NCI-H187 (cell line): ENCODE results near the gene TSPAN10.

Experiments
- DNase-seq, 2 experiments: peaks; one replicate each; lab custom pipeline; 2025; lab: John Stamatoyannopoulos, UW

Gene TSPAN10

GRCh38 chr17:81635431-81635830 is 1.6 kb upstream of the TSPAN10 start:
- no peak for DNase-seq

- DNase-seq, result no peak
These were observed 957 bp upstream of the TSPAN10 start for GRCh38 chr17:81635973-81636504.

- no peak for DNase-seq
These were observed 1.7 kb downstream of the TSPAN10 start for GRCh38 chr17:81638683-81639082.

DNA sequence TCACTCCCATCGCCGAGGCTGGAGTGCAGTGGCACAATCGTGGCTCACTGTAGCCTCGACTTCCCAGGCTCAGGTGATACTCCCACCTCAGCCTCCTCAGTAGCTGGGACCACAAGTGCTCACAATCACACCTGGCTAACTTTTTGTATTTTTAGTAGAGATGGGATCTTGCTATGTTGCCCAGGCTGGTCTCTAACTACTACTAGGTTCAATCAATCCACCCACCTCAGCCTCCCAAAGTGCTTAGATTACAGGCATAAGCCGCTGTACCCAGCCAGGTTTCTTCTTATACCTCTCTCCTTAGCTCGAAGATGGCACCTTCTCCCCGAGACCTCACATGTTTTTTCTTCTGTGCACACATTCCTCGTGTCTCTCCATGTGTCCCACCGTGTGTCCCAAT is 3.0 kb downstream of the TSPAN10 start:
- no peak for DNase-seq

GRCh38 chr17:81641825-81642489 is 5.0 kb downstream of the TSPAN10 start:
- no peak for DNase-seq

GRCh38 chr17:81644496-81644895 is 7.5 kb downstream of the TSPAN10 start:
- DNase-seq, result no peak

DNA sequence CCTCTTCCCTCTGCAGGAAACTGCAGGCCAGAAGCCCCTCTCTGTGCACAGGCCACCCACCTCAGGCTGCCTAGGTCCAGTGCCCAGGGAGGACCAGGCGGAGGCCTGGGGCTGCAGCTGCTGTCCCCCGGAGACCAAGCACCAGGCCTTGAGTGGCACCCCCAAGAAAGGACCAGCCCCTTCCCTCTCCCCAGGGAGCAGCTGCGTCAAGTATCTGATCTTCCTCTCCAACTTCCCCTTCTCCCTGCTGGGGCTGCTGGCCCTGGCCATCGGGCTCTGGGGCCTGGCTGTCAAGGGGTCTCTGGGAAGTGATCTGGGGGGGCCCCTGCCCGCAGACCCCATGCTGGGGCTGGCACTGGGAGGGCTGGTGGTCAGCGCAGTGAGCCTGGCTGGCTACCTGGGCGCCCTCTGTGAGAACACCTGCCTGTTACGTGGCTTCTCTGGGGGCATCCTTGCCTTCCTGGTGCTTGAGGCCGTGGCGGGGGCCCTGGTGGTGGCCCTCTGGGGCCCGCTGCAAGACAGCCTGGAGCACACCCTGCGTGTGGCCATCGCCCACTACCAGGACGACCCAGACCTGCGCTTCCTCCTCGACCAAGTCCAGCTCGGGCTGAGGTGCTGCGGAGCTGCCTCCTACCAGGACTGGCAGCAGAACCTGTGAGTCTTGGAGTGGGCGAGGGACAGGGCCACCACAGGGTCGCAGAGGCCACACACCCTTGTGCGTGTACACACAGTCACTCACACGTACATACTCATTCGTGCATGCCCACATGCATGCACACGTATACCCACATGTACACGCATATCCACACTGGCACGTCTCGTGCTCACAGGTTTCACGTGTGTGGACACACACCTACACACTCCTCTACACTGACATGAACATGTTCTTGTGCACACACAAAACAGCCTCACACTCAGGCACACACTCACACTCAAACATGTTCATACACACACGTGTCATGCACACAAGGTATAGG is 8.3 kb downstream of the TSPAN10 start:
- no peak for DNase-seq

GRCh38 chr17:81646869-81647600 is 10.0 kb downstream of the TSPAN10 start:
- DNase-seq, result no peak

DNA sequence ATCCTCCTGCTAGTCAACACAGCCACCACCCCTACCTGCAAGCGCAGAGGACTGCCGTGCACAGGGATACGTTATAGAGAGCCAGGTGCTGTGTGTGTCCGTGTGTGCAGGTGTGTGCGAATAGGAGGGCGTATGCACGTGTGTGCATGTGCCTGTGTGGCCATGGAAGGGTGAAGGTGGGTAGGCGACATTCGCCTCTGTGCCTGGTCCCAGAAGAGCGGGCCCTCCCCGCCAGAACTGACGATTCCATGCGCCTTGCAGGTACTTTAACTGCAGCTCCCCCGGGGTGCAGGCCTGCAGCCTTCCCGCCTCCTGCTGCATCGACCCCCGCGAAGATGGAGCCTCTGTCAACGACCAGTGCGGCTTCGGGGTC is 10.6 kb downstream of the TSPAN10 start:
- DNase-seq, result no peak

DNA sequence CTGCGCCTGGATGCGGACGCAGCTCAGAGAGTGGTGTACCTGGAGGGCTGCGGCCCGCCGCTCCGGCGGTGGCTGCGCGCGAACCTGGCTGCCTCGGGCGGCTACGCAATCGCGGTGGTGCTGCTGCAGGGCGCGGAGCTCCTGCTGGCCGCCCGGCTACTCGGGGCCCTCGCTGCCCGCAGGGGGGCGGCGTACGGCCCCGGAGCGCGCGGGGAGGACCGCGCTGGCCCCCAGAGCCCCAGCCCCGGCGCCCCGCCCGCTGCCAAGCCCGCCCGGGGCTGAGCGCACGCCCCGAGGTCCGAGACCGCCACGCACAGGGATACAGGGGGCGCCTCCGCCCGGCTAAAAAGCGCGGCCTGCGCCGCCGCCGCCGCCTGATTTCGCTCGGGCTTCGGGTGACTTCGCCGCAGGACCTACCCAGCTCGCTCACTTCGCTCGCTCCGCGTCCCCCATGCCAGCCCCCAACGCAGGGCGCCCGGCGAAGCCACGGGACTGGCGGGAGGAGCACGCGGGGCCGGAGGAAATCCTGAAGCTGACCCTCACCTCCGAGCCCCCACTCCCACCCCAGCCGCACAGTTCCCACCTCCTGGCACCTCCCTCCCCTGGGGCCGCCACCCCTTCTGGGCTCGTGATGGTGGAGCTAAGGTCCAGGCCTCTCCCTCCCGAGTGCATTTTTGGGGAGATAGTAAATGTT is 11.2 kb downstream of the TSPAN10 start:
- DNase-seq, result no peak

DNA sequence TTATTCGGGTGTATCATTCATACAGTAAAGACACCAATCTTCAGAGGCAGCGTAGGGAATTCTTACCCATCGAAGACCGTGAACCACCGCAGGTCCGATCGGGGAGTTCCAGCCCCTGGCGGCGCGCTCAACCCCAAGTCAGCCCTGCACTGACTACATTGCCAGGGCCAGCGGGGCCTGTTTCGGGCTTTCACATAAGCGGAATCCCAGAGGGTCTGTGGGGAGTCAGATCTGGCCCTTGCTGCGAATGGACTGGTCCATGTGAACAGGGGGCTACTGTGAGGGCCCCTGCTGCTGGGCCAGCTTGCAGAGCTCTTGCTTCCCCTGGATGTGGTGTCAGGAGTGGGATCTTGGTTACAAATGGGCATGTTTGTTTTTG is 11.7 kb downstream of the TSPAN10 start:
- DNase-seq, result no peak

DNA sequence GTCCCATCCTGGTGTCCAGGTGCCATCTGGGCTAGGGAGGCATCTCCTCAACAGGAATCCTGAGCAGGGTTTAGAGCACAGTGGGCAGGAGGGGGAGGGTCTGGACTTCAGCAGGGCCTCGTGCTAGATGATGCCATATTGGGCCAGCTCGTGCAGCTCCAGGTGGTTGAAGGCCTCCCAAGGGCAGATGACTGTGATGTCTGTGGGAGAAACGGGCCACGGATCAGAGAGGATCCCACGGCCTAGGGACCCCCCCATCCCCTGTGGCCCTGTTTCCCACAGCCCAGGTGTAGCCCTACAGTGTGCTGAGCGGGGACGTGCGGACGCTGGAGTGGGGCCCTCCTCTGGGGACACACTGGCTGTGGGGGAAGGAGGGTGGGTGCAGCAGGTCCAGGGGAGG is 14.0 kb downstream of the TSPAN10 start:
- DNase-seq, result no peak

DNA sequence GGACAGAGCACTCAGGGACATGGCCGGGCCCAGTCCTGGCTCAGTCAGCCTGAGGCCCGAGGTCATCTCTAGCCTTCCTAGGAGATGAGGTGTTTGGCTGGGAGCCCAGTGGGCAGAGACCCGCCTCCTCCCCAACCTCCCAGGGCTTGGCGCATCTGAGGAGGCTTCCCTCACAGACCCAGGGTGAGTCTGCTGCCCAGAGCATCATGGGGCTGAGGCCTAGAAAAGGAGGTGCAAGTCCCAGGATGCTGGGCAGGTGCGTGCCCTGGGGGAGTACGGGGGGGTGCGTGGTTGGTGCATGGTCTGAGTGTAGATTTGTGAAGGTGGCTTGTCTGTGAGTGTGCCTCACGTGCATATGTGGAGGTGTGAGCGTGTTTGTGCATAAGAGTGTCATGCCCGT is 14.7 kb downstream of the TSPAN10 start:
- no peak for DNase-seq

- no peak for DNase-seq
These were observed 16.1 kb downstream of the TSPAN10 start for GRCh38 chr17:81652906-81653771.

- DNase-seq, result no peak
These were observed 18.6 kb downstream of the TSPAN10 start for GRCh38 chr17:81655378-81656117.

DNA sequence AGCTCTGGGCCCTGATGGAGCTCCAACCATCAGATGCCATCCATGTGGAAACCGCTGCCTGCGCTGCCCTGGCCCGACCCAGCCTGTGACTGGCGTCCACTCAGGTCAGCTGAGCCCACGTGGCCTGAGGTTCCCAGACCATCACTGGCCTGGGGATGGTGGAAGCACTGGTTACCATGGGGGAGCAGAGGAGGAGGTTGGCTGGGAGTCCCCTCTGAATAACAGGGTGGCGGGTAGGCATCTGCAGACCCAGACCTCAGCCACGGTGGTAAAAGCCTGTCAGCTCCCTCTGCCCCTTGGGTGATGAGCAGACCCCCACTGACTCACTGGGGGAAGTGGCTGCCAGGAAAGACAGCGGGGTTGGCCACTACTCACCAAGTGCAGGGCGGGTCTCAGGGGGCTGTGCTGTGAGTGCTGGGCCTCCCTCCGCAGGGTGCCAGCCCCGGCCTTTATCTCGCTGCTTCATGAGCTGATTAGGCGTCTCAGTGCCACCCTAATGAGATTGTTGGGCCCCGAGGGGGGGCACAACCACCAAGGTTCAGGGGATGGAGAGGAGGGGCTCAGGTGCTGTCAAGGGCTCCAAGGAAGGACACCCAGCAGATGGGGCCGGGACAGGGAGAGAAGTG is 19.2 kb downstream of the TSPAN10 start, which contains the start of gene PDE6G:
Gene PDE6G, minus strand, starts transcription at position 425 of the 626 bp plus-strand sequence. CDS start 3,237 bp downstream, outside the sequence.
- no peak for DNase-seq

DNA sequence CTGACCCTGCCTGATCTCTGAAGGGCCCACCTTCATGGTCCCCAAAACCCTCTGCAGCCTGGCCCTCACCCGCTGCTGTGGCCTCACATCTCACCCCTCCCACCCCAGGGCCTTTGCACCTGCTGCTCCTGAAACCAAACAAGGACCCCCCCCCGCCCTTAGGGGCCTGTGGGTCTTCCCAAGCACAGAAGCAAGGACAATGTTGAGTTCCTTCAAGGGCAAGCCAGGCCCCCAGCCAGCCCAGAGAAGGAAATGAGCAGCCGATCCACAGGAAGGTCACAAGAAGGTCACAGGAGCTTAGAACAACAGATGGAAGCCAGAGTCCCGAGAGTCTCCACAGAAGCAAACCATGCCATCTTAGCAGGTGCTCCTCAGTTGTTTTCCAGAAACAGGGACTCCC is 19.8 kb downstream of the TSPAN10 start:
- DNase-seq, result no peak

DNA sequence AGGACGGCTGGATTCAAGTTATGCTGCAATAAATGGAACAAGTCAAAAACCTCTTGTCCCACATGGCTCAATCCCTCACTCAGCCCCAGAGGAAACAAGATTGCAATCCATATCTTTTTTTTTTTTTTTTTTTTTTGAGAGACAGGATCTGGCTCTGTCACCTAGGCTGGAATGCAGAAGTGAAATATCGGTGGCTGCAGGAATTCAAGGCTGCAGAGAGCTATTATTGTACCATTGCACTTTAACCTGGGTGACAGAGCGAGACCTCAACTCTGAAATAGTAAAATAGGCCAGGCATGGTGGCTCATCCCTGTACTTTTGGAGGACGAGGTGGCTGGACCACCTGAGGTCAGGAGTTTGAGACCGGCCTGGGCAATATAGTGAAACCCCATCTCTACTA is 22.0 kb downstream of the TSPAN10 start:
- no peak for DNase-seq

GRCh38 chr17:81660441-81660840 is 23.4 kb downstream of the TSPAN10 start:
- no peak for DNase-seq
